WERI-Rb-1 (cell line): Measurements from ENCODE around the gene CATSPERB.

ENCODE experiments used
- DNase-seq: peaks from one replicate; pipeline ENCODE4 v3.0.0-alpha.2; 2020
- H3K27ac ChIP-seq: fragments of 250-450 bp; sonication (Bioruptor Pico); 2 replicates; pipeline ENCODE4 v1.5.1; 2020; ENCODE audit warnings: mild to moderate bottlenecking, moderate library complexity
- H3K27me3 ChIP-seq: fragments of 250-450 bp; sonication (Bioruptor Pico); 2 replicates; pipeline ENCODE4 v1.5.1; 2021; ENCODE audit warnings: mild to moderate bottlenecking, low read depth, moderate library complexity; ENCODE audit not compliant: insufficient read depth, severe bottlenecking
- H3K36me3 ChIP-seq: fragments of 250-450 bp; sonication (Bioruptor Pico); 2 replicates; pipeline ENCODE4 v1.5.1; 2020; ENCODE audit warnings: mild to moderate bottlenecking, moderate library complexity
- H3K4me3 ChIP-seq: 2 replicates; pipeline ENCODE4 v1.5.1; 2011; ENCODE audit warnings: low read depth, mild to moderate bottlenecking, control low read depth, low read length
- H3K9me3 ChIP-seq: fragments of 250-450 bp; sonication (Bioruptor Pico); 2 replicates; pipeline ENCODE4 v1.5.1; 2021; ENCODE audit warnings: mild to moderate bottlenecking, moderate library complexity; ENCODE audit not compliant: severe bottlenecking
- CTCF ChIP-seq: IDR thresholded peaks from 2 replicates; pipeline ENCODE4 v1.5.1; 2011; ENCODE audit warnings: low read depth, mild to moderate bottlenecking, control low read depth, inconsistent platforms, low read length

Gene CATSPERB

GRCh38 chr14:91731986-91732385 lies at the start of gene CATSPERB:
Gene CATSPERB (minus strand): TSS chr14:91732086. CDS start chr14:91729479, 2,607 bp downstream.
- no peaks in the 10 kb centered on the region for H3K27me3 ChIP-seq
- no peaks in the 10 kb centered on the region for H3K9me3 ChIP-seq
- H3K4me3 ChIP-seq: no peak within 1 kb of the TSS
- no peak for TF ChIP-seq CTCF
- no peak within 1 kb of the TSS for H3K27ac ChIP-seq
- no peak for DNase-seq
- no peaks in the 10 kb centered on the region for H3K36me3 ChIP-seq

DNA sequence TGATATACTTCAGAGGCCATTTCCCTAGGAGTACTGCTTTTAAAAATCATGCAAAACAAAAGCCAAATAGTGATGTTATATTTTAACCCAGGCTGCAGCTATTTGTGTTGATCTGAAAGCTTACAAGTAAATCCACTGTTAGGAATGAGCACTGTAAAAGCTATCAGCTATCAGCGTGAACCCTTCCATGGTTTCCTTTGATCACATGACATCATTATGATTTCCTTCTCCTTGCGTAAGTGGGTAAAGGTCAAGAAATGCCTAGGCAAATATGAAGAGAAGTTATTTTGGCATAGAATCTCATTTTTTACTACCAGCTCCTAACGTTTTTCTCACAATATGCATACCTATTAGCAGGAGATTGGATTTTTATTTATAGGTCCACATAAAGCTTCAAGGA lies 48.6 kb upstream of the CATSPERB start:
- Histone ChIP-seq H3K4me3 (no peak overlapping the region), H3K36me3 (no peaks in the 10 kb centered on the region), H3K27ac (no peak overlapping the region), H3K27me3 (no peaks in the 10 kb centered on the region), H3K9me3 (no peaks in the 10 kb centered on the region)
- TF ChIP-seq CTCF: no peak
- no peak for DNase-seq

DNA sequence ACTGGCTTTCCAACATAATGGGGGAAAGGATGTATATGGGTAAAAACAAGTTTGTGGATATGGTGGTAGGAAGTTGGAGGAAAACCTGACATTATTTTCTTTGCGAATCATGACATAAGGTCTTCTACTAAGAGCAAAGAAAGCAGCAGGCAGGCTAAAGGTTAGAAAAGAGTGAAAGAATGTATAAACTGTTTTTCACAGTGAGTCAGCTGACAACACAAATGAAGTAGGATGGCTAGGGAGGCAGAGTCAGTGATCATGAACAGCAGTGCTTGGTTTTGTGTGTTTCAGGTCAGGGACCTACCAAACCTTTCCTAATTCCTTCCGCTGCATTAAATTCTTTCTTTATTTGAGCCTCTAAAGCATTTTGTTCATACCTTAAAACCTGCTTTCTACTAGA lies 46.3 kb upstream of the CATSPERB start:
- Histone ChIP-seq H3K4me3 (no peak overlapping the region), H3K27me3 (no peaks in the 10 kb centered on the region), H3K9me3 (no peaks in the 10 kb centered on the region), H3K36me3 (no peaks in the 10 kb centered on the region), H3K27ac (no peak overlapping the region)
- TF ChIP-seq CTCF: no peak
- DNase-seq: no peak

GRCh38 chr14:91774140-91775096 lies 42.5 kb upstream of the CATSPERB start:
- no peak for DNase-seq
- Histone ChIP-seq H3K9me3 (no peaks in the 10 kb centered on the region), H3K27me3 (no peaks in the 10 kb centered on the region), H3K4me3 (no peak overlapping the region), H3K27ac (no peak overlapping the region), H3K36me3 (no peaks in the 10 kb centered on the region)
- no peak for TF ChIP-seq CTCF

DNA sequence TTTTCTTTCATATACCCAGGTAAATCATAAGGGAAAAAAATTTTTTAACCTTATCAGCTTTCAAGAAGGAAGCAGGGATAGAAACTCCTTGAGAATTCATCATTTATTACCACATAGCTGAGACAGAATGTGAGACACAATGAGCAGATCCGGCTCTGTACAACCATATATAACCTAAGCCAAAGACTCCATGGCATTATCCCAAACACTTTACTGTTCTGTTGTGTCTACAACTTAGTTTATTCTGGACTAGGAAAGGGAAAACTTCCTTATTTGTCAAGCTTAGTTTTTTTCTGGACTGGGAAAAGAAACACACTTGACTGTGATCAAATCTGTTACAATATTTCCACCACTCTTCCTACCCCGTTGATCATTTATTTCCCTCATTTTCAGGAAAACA lies 38.3 kb upstream of the CATSPERB start:
- Histone ChIP-seq H3K9me3 (no peaks in the 10 kb centered on the region), H3K27ac (no peak overlapping the region), H3K4me3 (no peak overlapping the region), H3K36me3 (no peaks in the 10 kb centered on the region), H3K27me3 (no peaks in the 10 kb centered on the region)
- no peak for TF ChIP-seq CTCF
- DNase-seq: no peak
